ENCODE data around the gene KLHL29. TPM values are rescaled to one million over a fixed set of nuclear protein-coding genes. Genes with fewer than 3 reads are reported as not detected.

KLHL29 gene
- polyA plus RNA-seq, 4 donors = 10.7 to 14.3 (median 11.9) TPM

DNA sequence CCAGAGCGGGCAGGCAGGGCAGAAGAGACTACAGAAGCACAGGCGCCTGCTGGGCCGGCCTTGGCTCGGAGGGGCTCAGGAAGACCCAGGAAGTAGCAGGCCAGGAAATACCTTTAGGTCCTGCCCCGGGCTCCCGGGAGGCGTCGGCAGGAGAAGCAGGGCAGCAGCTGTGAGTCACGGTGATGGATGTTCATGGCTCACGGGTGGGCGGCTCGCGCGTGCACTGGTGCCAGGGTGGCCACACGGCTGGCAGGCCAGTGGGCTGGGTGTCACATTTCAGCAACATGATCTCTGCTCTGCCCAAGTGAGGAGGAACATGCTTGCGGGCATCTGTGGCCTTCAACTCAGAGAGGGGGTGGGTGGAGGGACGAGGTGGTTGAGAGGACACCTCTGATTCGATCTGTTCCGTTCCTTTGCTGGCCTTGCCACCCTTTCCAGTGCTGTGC is 139.3 kb downstream of the KLHL29 start:
- DNase-seq (ENCODE audit: low read depth in 4 of 4, low spot score in 3 of 4) = no peak

DNA sequence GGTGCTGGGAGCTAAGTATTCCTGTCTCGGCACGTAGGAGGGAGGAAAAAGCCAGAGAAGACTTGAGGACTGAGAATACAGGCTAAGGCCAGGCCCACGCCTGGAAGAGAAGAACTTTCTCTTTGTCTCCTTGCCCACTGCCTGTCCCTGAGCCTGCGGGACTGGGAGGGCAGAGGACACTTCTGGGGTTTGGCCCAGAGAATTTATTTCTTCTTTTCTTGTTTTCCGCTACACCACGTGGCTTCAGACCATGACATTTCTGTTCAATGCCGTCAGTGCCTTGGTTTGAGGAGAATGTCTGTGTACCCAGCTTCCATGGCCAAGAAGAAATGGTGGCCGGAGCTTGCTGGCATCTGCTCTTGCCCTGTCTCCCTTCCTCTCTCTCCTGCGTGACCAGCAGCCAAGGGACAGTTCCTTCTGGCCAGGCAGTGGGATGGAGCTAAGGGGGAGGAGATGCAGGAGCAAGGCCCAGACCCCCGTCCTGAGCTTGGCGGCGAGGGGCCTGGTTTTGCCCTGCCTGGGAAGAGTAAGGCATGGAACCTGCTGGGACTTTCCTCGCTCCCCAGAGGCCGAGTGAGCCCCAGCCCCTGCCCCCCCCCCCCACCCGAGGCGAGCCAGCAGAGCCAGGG is 140.3 kb downstream of the KLHL29 start:
- DNase-seq (ENCODE audit: low read depth in 4 of 4, low spot score in 3 of 4) = no peak

DNA sequence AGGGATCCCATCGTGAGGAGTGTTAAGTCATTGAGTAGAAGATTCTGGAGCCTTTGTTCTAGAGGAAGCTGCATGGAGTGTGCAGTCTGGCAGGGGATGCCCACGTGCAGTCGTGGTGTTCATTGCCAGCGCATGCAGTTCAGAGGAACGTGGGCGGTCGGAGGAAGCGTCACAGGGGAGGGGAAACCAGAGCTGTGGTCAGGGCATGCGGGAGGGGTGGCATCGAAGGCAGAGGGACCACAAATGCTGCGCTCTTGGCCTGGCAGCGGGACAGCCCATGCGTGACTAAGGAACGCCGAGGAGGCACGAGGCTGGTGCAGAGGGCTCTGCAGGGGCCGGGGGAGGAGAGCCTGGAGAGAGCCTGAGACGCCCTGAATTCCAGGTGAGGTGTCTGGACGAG is 141.1 kb downstream of the KLHL29 start:
- no peak for DNase-seq (ENCODE audit: low read depth in 4 of 4, low spot score in 3 of 4)

DNA sequence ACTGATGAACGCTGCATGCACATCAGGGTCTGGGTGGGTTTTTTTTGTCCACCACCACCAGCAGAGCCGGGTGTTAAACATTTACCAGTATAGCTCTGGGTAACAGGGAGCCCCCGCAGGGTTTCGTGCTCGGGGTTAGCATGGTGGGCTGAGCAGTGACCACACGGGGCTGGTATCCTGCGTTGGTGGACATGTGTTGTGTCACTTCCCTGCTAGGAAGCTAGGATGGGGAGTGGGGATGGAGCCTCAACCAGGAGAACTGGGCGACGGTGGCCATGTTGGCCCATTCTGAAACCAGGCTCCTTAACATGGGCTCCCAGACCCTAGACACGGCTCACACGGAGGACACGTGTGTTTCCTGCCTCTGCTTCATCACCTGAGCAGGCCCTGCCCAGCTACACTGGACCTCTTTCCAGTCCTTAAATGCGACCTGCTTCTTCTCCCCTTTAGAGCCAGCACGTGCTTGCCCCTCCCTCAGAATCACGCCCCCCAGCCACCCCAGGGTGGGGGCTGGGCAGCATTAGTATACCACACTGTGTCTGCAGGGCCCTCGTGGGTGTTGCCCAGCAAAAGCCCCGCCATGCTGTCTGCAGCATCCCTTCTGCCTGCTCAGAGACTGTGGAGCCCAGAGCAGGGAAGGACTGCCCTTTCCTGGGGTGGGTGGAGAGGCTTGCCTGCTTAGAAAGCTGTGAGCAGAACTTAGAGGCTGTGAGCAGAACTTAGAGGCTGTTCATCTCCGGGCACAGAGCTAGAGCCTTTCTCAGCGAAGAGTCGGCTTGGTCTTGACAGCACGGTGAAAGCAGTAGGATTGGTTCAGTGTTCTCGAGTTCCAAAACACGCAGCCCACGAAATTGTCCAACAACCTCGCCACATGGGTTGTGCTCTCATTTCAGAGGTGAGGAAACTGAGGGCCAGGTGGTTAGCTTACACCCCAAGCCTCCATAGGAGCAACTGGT is 142.1 kb downstream of the KLHL29 start:
- DNase-seq (ENCODE audit: low read depth in 4 of 4, low spot score in 3 of 4) = no peak

DNA sequence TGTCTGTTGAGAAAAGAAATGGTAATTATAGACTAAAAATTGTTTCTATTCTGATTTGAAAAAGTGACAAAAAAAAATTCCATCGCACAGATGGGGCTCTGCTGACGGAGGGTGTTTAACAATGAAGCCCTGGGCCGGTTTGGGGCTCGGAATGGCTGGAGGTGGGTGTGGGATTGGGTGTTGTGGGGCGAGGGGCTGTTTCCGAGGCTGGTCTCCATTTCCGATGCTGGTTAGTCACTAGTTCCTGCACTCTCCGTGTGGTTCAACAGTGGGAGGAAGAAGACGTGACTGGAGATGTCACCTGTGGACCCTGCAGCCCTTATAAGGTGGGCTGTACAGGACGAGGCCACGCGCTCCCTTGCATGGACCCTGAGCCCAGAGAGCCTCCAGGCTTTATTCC is 143.2 kb downstream of the KLHL29 start:
- DNase-seq (ENCODE audit: low read depth in 4 of 4, low spot score in 3 of 4) = no peak

DNA sequence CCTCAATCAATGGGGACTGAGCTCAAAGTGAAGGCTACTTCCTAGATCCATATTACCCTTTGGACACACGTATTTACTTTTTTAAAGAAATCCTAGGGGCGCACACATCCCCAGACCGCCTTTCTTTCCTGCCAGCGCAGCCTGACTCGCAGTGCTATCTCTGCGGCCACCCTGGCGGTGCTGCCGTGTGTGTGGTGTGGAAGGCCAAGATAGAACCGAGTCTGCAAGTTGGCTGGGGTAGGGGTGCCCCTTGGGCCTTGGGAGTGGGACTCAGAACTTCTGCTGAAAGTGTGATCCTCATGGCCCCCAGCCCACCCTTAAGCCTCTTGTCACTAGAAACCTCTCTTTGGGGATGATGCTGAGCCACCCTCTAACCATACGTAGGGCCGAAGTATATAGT is 143.7 kb downstream of the KLHL29 start:
- no peak for DNase-seq (ENCODE audit: low read depth in 4 of 4, low spot score in 3 of 4)

DNA sequence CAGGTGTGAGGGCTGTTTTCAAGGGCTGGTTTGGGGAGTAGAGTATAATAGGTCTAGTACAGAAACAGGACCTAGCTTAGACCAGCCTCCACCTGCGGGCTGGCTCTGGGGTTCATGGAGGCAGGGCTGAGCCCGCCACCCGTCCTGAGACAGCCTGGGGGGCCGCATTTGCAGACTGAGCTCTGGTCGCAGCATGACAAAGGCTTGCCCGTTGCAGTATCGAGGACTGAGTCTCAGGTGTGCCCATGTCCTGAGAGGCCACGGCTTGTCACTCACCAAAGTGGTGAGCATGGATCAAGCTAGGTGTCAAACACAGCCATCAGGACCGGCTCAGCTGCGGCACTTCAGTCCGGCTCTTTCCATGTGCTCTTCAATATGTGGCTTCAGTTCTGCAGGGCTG is 144.7 kb downstream of the KLHL29 start:
- no peak for DNase-seq (ENCODE audit: low read depth in 4 of 4, low spot score in 3 of 4)

DNA sequence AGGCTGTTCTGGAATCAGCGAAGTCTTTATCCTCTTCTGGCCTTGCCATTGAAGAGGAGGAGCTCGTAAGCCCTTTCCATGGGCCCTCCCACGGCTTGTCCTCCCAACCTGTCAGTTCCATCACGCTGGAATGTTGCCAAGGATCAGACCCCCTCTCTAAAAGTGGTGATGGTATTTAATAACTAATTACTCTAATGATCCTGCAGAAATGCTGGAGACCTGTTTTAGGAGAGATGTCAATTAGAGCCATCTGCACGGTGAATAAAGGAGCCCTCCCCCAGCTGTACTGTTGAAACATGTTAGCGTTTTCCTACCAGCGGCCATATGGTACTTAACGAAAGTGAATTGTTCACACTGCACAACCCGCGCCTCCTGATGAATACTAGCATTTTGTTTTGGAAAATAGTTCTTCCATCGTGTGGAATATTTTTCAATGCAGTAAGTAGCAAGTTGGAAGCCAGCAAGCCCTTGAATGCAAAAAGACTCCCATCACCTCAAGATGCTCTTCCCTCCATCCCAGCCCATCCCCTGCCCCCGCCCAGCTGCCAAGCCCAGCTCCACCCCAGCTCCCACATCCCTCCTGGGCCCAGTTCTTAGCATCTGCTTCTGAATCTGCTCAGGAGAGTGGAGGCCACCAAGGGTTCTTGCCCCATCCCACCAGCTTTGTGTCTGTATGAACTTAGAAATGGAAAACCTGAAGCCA is 145.4 kb downstream of the KLHL29 start:
- DNase-seq (ENCODE audit: low read depth in 4 of 4, low spot score in 3 of 4) = no peak

DNA sequence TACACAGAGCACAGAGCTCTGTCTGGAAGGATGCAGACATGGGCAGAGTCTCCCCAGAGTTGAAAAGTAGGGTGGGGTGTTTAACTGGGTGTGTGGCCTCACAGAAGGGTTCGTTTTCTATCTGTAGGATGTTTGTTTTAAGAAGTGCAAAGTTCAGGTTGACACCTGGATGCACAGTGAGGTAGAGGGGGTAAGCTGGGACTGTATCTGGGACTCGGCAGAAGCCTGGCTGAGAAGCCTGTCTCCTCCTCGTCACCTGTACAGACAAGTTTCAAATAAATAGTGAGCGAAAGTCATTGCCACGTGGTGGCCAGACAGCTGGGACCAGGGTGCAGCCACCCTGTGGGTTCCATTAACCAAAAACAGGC is 145.9 kb downstream of the KLHL29 start:
- no peak for DNase-seq (ENCODE audit: low read depth in 4 of 4, low spot score in 3 of 4)

DNA sequence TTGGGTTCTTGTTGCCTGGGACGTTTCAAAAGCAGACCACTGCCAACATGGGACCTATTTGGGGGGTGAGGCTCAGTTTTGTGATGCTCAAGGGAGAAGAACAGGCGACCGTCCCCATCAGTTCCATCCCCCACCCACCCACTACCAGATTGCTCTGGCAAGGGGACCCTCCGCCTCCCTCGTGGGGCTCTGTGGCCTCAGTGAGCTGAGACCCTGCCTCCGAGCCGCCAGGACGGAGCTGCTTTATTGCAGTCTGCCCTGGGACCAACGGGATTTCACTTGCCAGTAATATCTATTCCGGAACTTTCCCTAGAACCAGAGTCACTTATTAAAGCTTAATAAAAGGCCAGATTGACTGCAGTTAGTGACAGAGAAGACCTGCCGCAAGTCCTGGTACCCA is 146.3 kb downstream of the KLHL29 start:
- no peak for DNase-seq (ENCODE audit: low read depth in 4 of 4, low spot score in 3 of 4)

DNA sequence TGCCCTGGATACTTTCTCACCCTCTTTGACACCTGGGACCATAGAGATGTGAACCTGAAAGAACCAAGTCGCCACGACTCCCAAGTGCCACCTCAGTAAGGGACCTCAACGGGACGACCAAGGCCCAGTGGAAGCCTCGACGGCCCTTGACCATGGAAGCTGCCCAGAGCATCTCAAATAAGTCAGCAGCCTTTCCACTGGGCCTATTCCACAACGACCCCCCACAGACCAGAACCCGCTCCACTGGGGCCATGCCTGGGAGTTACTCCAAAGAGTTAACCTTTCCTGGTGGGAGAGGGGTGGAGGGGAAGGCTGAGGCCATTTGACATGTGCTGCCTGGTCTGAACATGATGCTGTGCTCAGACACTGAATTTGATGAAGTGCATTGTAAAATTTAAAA is 146.9 kb downstream of the KLHL29 start:
- DNase-seq (ENCODE audit: low read depth in 4 of 4, low spot score in 3 of 4) = no peak

DNA sequence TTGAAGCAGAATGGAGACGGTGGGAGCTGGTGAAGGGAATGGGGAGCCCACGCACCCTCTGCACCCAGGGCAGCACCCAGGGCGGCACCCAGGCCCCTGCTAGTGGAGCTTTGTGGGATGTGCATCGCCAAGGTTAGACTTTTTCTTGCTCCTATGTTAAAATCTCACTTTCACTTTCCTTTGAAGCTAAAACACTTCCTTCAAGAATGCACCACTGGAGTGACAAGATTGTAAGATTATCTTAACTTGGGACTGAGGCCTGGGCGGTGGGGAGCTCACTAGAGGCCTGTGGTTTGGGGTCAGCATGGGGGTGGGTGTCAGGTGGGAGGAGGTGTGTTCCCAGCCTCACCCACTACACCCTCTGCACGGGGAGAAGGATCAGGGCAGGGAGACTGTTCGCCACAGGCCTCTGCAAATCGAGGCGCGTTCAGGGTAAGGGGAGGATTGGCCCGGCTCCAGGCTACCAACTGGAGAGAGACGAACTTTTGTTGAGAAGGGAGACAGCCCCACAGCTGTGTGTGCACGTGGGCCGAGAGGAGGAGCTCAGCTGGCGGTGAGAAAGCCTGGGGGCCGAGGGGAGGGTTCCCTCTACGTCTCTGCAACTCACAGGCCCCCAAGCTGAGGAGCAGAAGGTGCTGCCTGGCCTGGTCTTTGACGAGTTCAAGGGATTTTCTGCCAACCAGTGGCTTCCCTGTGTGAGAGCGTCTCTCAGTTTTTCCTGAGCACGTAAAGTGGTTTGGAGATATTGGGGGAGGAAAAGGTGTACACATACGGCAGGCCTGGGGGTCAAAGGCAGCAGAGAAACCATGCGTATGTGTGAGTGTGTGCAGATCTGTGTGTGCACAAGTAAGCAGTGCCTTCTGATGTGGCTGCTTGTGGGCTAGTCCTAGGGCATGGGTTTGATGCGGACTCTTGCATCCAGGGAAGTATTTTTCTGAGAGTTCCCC is 147.7 kb downstream of the KLHL29 start:
- DNase-seq (ENCODE audit: low read depth in 4 of 4, low spot score in 3 of 4) = no peak

DNA sequence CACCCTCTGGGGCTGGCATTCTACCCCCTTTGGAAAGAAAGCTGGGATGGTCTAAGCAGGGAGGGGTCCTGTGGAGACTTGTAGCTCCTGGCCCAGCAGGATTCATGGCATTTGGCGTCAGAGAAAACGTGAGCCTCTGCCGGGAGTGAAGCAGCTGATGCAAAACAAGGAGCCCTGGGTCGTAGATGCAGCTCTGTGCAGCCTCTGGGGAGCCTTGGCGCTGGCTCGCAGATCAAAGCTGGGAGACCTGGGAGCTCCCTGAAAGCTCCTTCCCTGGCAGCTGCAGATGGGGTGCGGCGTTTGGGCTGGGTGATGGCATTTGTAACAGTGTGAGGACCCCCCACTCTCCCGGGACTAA is 148.3 kb downstream of the KLHL29 start:
- DNase-seq (ENCODE audit: low read depth in 4 of 4, low spot score in 3 of 4) = no peak

DNA sequence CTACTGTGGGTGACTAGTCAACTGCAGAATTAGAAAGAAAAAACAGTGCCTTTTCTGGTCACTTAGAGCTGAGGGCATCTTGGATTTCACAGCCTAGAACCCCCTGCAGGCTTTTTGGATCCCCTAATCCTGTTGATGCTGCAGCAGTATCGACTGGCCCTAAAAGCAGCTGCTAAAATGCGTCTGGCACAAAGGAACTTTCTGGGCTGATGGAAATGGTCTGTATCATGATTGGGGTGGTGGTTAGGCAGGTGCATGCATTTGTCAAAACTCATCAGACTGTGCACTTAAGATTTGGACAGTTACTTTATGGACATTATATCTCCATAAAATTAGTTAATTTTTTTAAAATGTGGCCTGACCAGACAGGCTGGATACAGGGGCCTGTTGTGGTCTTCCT is 149.8 kb downstream of the KLHL29 start:
- DNase-seq (ENCODE audit: low read depth in 4 of 4, low spot score in 3 of 4) = no peak

DNA sequence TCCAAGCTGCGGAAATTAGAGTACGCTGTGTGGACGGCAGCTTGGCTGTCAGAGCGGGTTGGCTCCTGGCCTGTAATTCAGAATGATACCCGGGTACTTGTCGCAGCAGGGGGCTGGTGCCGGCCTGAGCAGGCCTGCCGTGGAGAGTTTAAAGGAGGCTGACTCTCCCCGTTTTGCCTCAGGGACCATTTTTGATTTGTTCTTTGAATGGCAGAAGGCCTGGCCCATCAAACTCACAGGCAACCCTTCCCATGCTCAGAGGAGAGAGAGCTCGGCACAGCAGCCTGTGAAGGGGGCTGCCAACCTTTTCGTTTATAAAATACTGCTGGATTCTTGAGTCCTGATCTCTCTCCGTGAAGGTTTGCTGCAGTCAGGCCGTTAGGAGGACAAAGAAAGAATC is 151.3 kb downstream of the KLHL29 start:
- no peak for DNase-seq (ENCODE audit: low read depth in 4 of 4, low spot score in 3 of 4)

DNA sequence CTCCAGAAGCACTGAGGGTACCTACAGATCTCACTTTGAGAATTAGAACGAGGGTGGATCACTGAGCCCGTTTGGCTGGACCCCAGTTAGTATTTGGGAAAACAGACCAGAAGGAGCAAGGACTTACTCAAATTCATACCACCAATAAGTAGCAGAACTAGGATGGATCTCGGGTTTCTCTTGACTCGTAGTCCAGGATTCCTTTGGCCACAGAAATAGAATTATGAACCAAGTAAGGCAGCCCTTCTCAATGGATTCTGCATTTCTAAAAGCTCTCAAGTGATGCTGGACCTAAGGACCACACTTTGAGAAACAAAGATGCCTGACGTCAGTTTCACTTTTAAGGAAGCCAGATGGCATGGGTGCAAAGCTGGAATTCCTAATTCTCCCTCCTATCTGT is 153.0 kb downstream of the KLHL29 start:
- DNase-seq (ENCODE audit: low read depth in 4 of 4, low spot score in 3 of 4) = no peak

DNA sequence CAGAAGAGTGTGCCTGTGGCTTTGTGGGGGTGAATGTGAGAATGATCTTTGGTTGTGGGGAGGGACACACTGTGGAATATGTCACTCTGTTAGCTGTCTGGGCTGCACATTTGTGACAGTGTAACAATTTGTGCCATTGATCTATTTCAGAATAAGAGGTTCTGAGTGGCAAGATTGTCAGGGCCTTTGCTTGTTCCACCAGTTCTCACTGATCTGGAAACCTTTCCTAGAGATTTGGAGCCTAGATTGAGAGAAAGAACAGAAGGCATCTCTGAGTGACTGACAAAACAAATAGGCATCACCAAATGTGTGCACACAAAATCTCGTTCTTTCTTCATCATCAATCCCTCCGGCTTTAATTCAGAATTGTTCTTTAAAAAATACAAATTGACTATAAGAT is 153.6 kb downstream of the KLHL29 start:
- no peak for DNase-seq (ENCODE audit: low read depth in 4 of 4, low spot score in 3 of 4)

DNA sequence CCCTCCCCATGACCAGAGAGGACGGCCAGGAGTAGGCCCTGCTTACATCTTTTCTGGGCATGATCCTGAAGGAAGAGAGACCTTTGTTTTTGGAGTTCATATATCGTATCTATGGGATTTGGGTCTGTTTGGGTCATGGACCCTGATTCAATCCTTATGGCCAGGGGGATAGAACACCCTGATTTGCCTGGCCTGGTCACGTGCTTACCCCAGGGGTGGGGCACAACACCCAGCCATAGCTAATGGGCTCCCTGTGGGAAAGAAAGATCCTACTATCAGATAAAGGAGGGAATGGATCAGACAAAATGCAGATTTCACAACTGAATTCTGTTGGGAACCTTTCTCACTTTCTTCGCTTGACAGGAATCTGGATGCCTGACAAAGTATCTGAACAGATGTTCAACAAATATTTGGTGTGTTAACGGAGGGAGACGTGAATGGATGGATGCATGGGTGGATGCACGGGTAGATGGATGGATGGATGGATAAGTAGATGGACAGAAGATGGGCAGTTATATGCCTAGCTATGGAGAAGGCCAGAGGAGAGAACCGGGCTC is 155.9 kb downstream of the KLHL29 start:
- DNase-seq (ENCODE audit: low read depth in 4 of 4, low spot score in 3 of 4) = no peak

DNA sequence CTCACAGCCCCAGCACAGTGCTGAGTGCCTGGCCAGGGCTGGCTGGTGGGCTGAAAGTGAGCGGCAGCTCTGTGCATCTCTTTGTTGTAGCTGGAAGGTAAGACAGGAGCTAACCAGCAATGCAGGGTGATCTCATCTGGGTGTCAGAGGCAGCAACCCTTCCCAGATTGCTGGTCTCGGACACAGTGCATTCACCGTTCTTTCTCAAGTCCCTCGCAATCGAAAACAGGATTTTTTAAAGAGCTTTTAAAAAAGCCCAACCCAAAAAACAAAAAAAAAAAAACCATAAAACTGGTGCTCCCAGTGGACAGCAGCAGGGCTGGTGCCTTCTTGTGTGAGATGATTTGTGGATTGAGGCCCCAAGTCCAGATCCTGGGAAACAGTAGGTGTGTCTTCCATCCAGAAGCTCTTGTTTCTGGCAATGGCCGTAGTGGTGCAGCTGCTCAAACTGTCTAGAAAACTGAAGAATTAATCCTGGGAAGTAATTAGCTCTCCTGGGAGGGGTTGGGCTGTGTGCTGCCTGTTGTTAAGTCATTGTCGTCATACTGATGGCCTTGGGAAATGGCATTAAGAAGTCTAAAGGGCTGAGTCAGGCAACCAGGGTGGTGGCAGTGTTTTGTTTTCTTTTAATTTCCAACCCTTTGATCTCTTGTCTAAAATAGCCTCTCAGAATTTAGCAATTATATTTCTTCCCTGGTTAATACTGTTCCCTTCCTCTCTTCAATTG is 156.7 kb downstream of the KLHL29 start:
- no peak for DNase-seq (ENCODE audit: low read depth in 4 of 4, low spot score in 3 of 4)
